ENCODE measurements around the gene HFM1.
"Not testable (repeated sequence)": the region's sequence is repeated elsewhere in the genome, so short reads cannot be mapped to it uniquely, and the experiment has no call there.

Gene HFM1

DNA sequence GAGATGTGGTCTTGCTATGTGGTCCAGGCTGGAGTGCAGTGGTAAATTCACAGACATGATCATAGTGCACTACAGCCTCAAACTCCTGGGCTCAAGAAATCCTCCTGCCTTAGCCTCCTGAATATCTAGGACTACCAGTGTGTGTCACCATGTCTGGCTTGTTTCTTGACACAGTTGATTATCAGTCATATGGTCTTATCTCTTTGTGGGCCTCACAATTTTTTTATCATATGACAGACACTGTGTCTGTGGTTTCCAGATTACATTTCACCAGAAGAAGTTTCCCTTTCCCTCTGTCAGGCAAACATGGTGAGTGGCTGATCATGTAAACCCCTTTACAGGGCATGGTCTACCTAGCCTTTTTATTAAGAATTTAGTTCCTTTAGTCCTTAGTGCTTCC lies 96.1 kb downstream of the HFM1 start:
- no peak for DNase-seq (ENCODE audit: low spot score)

DNA sequence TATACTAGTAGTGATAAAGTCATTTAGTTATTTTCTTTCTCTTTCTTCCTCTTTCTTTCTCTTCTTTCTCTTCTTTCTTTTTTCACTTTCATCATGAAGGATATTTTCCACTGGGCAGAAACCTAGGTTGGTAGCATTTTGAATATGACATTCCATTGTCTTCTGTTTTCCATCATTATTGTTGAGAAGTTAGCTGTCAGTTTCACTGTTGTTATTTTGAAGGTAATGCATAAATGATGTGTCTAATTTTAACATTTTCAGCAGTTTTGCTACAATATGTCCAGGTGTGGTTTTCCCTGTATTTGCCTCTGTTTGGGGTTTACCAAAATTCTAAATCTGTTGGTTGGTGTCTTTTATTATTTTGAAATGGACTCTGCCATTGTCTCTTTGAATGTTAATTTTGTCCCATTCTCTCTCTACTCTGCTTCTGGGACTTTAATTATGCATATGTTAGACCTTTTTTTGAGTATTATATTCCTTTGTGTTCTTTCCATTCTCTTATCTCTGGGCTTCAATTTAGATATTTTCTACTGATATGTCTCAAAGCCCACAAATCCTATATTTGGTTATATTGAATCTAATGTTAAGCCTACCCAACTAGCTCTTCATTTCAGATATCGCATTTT lies 96.7 kb downstream of the HFM1 start:
- DNase-seq (ENCODE audit: low spot score): no peak
- TF ChIP-seq, protein P1, sequence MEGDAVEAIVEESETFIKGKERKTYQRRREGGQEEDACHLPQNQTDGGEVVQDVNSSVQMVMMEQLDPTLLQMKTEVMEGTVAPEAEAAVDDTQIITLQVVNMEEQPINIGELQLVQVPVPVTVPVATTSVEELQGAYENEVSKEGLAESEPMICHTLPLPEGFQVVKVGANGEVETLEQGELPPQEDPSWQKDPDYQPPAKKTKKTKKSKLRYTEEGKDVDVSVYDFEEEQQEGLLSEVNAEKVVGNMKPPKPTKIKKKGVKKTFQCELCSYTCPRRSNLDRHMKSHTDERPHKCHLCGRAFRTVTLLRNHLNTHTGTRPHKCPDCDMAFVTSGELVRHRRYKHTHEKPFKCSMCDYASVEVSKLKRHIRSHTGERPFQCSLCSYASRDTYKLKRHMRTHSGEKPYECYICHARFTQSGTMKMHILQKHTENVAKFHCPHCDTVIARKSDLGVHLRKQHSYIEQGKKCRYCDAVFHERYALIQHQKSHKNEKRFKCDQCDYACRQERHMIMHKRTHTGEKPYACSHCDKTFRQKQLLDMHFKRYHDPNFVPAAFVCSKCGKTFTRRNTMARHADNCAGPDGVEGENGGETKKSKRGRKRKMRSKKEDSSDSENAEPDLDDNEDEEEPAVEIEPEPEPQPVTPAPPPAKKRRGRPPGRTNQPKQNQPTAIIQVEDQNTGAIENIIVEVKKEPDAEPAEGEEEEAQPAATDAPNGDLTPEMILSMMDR (IDR thresholded peaks at IDR 0.05; ENCODE audit: extremely low read depth, missing control alignments): no peak

More for the DNA sequence above, 96.1 kb downstream of the HFM1 start:
- TF ChIP-seq, protein P1 (IDR thresholded peaks at IDR 0.05; ENCODE audit: extremely low read depth, missing control alignments): no peak

DNA sequence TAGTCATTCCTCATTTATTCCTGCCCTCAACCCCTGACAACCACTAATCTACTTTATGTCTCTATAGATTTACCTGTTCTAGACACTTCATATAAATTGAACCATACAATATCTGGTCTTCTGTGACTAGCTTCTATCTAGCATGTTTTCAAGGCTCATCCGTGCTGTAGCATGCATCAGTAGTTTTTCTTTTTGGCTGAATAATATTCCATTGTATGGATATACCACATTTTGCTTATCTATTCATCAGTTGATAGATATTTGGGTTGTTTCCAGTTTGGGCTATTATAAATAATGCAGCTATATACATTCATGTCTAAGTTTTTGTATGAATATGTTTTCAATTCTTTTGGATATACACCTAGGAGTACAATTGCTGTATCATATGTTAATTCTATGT lies 101.5 kb downstream of the HFM1 start:
- no peak for DNase-seq (ENCODE audit: low spot score)
- TF ChIP-seq, protein P1 (IDR thresholded peaks at IDR 0.05; ENCODE audit: extremely low read depth, missing control alignments): no peak

DNA sequence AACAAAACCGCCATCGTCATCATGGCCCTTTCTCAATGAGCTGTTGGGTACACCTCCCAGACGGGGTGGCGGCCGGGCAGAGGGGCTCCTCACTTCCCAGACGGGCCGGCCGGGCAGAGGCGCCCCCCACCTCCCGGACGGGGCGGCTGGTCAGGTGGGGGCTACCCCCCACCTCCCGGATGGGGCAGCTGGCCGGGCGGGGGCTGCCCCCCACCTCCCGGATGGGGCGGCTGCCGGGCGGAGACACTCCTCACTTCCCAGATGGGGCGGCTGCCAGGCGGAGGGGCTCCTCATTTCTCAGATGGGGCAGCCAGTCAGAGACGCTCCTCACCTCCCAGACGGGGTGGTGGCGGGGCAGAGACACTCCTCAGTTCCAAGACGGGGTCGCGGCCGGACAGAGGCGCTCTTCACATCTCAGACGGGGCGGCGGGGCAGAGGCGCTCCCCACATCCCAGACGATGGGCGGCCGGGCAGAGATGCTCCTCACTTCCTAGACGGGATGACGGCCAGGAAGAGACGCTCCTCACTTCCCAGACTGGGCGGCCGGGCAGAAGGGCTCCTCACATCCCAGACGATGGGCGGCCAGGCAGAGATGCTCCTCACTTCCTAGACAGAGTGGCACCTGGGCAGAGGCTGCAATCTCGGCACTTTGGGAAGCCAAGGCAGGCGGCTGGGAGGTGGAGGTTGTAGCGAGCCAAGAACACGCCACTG lies 115.6 kb downstream of the HFM1 start:
- DNase-seq (ENCODE audit: low spot score): not testable (repeated sequence)

DNA sequence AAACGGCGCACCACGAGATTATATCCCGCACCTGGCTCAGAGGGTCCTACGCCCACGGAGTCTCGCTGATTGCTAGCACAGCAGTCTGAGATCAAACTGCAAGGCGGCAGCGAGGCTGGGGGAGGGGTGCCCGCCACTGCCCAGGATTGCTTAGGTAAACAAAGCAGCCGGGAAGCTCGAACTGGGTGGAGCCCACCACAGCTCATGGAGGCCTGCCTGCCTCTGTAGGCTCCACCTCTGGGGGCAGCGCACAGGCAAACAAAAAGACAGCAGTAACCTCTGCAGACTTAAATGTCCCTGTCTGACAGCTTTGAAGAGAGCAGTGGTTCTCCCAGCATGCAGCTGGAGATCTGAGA lies 117.7 kb downstream of the HFM1 start:
- not testable (repeated sequence) for DNase-seq (ENCODE audit: low spot score)

DNA sequence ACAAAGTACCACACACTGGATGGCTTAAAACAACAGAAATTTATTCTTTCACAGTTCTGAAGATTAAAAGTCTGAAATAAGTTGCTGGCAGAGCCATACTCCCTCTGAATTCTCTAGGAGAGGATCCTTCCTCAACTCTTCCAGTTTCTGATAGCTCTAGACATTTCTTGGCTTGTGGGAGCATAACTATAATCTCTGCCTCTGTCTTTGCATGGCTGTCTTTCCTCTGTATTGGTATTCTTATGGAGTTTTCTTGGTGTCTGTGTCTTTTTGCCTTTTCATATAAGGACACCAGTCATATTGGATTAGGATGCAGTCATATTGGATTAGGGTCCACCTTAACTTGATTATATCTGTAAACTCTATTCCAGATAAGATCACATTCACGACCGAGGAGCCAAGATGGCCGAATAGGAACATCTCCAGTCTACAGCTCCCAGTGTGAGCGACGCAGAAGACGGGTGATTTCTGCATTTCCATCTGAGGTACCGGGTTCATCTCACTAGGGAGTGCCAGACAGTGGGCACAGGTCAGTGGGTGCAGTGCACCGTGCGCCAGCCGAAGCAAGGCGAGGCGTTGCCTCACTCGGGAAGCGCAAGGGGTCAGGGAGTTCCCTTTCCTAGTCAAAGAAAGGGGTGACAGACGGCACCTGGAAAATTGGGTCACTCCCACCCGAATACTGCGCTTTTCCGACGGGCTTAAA lies 118.2 kb downstream of the HFM1 start:
- DNase-seq (ENCODE audit: low spot score): not testable (repeated sequence)

DNA sequence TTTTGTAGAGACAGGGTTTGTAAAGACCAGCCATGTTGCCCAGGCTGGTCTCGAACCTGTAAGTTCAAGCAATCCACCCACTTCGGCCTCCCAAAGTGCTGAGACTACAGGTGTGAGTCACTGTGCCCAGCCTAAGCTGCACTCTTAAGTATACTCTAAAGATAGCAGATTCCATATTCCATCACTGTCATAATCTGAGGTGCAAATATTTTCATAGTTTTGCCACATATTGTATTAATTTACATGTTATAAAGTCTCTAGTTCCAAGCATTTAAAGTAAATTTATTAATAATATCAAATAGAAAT lies 121.3 kb downstream of the HFM1 start:
- TF ChIP-seq, protein P1 (IDR thresholded peaks at IDR 0.05; ENCODE audit: extremely low read depth, missing control alignments): no peak
- DNase-seq (ENCODE audit: low spot score): no peak

DNA sequence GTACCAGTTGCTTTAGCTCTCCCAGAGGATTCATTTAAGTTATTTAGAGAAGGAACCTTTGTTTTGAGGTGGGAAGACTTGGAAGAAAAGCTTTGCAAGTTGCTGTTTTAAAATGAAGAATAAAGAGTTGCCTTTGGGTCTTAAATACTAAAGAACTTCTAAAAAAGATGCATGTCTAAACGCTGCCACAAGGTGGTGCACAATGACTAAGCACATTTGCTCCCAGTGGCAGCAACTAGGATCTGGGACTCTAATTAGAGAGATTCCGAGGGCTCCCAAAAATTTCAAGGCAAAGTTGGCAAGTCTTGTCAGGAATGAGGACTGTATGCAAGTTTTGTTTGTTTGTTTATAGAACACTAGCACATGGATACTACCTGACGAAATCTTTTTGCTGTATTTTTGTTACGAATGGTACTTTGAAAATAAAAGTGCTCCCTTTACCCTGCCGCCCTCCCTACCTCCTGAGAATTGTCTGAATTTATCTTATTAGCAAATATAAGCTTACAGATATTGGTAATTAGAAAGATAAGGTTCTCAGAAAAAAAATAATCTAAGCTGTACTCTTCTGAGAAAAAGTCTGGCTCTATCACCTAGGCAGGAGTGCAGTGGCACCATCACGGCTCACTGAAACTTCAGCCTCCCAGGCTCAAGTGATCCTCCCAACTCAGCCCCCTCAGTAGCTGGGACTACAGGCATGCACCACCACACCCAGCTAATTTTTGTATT lies 121.8 kb downstream of the HFM1 start:
- DNase-seq (ENCODE audit: low spot score): peak; percentile 63
- TF ChIP-seq, protein P1 (IDR thresholded peaks at IDR 0.05; ENCODE audit: extremely low read depth, missing control alignments): peak; percentile 61
